ENCODE data around the gene LHPP.

DNA sequence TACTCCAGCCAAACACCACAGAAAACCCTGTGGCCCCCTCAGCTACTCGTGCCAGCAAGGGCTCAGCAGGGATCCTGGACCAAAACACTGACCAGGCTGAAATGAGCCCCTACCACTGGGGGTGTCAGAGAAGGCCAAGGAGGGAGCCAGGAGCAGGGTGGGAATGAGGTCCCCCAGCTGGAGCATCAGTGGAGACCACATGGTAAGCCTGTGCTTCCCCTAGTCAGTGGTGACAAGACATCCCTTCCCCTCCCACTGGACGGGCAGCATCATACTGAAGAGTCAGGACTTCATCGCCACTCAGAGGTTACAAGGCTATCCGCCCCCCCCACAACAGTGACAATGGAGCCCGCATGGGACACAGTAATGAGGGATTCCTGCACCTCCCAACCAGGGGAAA lies 99.6 kb downstream of the LHPP start:
- no peak for TF ChIP-seq CTCF (IDR thresholded peaks at IDR 0.05 in 8 of 11, conservative IDR thresholded peaks at IDR 0.05 in 3 of 11)
- no peak for TF ChIP-seq POLR2AphosphoS5 (IDR thresholded peaks at IDR 0.05)
- no peak for TF ChIP-seq POLR2A (IDR thresholded peaks at IDR 0.05)

Measured in spleen (tissue), 7 donors.